ENCODE measurements around the gene DPP9.
"Not testable (repeated sequence)": the region's sequence is repeated elsewhere in the genome, so short reads cannot be mapped to it uniquely, and the experiment has no call there.

The DPP9 gene

GRCh38 chr19:4687396-4687795, 36.2 kb downstream of the DPP9 start:
- DNase-seq (ENCODE audit: low read depth) = no peak

DNA sequence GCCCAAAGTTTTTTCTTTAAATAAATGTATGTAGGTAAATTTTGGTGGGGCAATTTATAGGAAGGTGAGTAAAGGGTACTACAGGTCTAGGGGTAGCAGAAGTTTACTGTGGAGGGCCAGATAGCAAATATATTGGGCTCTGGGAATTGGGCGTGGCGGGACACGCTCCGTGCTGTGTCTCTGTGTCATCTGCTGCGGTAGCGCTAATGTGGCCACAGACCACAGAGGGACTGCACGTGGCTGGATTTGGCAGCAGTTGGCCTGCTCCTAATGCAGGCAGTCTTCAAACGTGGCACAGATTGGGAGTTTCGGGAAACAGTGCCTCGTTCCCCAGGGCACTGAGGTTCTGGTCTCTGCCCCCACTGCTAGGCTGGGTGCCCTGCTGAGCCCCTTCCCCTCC, 36.9 kb downstream of the DPP9 start:
- DNase-seq (ENCODE audit: low read depth) = no peak

DNA sequence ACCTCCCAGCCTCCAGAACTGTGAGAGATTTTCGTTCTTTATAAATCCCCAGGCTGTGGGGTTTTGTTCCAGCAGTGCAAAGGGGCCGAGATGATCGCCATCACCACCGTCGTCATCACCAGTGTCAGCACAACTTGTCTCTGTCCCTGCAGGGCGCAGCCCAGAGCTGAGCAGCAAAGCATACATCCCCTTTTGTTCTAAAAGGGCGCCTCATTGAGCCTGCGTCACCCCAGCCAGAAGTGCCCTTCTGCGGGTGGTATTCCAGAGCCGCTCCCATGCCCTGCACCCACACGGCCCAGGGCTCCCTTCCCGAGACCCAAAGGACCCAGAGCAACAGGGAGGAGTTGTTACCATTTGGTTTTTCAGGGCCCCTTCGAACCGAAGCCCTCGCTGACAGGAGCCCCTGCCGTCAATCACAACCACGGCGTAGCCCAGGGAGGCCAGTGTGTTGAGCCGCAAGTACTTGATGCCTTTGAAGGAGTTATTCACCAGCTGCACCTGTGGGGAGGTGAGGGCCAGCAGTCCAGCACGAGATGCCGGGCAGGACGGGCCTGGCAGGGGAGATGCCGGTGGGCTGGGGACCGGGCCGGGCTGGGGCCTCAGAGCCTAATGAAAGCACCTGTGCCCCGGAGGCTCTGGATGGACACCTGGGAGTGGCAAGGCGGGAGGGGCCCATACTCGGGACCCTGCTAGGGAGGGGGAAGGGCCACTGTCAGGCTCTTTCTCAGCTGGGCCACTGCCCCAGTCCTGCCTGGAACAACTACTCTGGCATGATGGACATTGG, 39.1 kb downstream of the DPP9 start:
- no peak for DNase-seq (ENCODE audit: low read depth)

GRCh38 chr19:4682417-4683200, 41.0 kb downstream of the DPP9 start:
- no peak for DNase-seq (ENCODE audit: low read depth)

- DNase-seq (ENCODE audit: low read depth) = not testable (repeated sequence)
Observed at GRCh38 chr19:4680021-4680420, 43.6 kb downstream of the DPP9 start.

DNA sequence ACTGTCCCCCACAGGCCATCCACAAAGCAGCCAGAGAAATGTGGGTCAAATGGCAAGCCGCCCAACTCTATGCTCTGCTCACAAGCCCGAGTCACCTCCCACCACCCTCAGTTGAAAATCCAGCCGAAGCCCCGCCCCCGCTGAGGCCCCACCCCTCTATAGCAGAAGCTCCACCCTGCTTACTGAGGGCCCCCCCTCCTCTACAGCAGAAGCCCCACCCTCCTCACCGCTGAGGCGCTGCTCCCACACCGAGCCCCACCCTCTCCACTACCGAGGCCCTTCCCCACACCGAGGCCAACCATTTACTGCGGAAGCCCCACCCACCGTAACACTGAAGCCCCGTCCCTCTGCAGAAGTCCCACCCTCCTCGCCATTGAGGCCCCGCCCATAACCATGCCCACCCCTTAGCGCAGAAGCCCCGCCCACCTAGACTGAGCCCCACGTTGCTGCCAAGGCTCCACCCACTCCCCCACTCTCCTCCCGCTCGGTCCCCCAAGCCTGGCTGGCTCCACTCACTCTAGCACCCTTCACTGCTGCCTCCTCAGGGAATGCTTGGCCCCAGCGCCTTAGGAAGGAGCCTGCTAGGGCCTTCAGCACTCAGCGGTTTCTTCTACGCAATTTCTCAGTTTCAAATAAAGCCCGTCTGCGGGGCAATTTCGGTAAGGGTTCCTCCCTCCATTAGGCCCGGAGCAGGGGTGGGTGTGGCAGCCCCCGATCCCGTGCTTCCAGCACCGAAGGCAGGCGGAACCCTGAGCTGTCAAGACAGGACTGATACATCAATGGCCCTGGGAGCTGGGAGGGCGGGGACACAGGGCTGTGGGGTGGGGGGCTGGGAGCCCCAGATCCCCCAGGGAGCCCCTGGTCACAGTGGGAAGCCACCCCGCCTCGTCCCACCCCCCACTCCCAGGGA, 44.5 kb downstream of the DPP9 start:
- no peak for DNase-seq (ENCODE audit: low read depth)

DNA sequence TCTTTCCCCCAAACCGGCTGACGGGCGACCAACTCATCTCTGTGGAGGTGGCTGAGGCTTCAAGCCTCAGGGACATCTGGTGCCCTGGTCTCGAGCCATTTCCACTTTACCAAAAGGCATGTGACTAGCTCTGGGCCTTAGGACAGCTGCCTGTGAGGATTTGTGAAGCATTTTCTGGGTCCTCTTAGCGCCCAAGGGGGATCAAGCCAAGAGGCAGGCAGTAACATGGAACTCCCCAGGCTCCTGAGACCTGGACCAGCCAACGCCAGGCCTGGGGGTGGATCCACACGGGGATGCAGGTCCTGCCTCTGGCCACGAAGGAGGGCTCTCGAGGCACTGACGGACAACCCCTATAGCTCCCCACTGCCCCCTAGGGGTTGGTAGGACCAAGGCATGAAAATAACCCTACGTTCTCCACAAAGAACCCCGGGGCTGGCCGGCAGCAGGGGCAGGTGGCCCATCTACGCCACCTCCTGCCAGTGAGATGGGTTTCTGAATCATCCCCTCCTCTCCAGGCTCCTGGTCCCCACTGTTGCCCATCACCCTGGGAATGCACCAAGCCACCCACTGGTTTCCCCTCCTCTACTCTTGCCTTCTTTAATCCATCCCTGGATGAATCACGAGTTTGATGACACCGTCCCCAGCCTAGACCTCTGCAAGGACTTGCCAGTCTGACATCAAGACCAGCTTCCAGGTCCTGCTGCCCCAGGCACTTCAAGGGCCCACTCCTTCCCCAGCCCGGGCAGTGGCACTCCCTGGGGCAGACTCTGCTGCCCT, 46.5 kb downstream of the DPP9 start:
- no peak for DNase-seq (ENCODE audit: low read depth)

DNA sequence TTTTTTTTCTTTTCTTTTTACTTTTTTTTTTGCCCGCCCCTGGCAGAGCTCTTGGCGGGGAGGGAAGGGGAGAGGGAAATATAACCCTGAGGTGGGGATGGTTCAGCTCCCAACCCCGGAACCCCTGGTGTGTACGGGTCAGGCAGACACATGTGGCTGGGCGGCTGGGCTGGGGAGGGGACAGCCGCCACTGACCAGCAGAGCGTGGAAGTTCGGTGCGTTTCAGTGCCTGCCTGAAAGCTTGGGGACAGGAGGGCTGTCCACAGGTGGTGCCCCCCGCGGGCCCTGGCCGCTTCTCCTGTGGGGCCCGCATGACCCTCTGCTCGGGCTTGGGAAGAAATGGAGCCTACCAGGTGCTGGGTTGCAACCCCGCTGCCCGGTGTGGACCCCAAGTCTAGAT, 48.3 kb downstream of the DPP9 start:
- no peak for DNase-seq (ENCODE audit: low read depth)

DNA sequence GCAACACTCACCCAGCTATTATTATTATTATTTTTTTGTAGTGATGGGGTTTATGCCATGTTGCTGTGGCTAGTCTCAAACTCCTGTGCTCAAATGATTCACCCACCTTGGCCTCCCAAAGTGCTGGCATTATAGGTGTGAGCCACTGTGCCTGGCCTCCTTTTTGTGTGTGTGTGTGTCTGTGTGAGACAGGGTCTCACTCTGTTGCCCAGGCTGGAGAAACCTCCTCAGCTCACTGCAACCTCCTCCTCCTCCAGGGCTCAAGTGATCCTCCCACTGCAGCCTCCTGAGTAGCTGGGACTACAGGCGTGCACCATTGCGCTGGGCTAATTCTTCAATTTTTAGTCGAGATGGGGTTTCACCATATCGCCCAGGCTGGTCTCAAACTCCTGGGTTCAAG, 49.9 kb downstream of the DPP9 start:
- DNase-seq (ENCODE audit: low read depth) = no peak

- no peak for DNase-seq (ENCODE audit: low read depth)
Observed at GRCh38 chr19:4673216-4673615, 50.4 kb downstream of the DPP9 start.

GRCh38 chr19:4671185-4671851, 52.3 kb downstream of the DPP9 start:
- no peak for DNase-seq (ENCODE audit: low read depth)

DNA sequence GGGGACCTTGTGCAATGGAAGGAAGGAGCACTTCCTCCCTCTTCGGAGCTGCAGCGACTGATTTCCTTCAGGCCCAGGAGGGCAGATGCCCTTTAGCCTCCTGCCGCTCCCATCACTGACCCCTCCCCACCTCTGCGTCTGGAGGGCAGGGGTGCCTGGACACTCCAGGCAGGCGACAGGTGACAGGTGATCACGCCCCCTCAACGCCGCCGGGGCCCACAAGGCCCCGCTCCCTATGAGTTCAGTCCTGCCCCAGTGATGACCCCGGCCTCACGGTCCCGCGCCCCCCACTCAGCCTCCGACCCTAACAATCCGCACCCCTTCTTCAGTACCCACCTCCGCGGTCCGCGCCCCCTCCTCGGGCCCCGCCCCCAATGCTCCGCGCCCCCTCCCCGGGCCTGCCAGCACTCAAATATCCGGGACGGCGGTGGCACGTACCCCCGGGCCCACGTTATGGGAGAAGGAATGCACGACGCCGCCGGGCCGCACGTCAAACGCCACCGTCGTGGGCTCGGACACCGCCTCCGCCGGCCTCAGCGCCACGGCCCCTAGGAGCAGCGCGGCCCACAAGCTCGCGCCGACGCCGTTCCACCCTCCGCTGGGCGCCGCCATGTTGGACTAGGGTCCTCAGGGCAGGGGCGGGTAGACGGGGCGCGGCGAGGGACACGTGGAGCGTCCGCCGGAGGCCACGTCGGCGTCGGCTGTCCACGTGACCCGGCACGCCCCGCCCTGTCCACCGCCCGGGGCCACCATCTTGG, 53.7 kb downstream of the DPP9 start, which contains the start of gene MYDGF:
MYDGF (minus strand) TSS at position 620 of the 758 bp plus-strand sequence; CDS start at position 612, 8 bp downstream.
- DNase-seq (ENCODE audit: low read depth) = peak; percentile 88

DNA sequence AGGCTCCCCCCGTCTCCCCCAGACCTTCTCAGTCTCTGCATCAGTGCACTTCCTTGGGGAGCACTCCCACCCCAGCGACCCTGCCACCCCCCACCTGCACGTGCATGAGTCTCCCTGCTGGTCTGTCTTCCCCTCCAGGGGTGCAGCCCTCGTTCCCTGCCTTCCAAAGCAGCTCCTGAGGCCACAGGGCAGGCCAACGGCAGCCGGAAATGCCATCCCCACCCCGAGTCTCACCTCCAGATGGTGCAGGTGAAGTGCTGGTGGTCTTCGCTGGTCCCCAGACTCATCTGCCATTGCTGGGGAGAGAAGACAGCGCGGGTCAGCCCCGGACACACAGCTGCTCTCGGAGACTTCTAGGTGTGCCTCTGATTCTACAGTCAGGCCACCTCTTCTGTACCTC, 59.0 kb downstream of the DPP9 start:
- no peak for DNase-seq (ENCODE audit: low read depth)

DNA sequence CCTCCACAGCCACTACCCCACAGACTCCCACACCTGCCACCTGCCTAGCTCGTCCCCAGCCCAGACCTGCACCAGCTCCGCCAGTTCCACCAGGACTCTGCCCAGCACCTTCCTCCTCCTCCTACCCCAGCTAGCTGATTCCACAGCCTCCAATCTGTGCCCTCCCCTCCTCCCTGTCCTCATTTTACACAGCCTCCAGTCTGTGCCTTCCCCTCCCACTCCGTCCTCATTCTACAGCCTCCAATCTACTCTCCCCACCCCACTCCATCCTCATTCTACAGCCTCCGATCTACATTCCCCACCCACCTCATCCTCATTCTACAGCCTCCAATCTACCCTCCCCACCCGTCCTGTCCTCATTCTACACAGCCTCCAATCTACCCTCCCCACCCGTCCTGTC, 60.8 kb downstream of the DPP9 start:
- DNase-seq (ENCODE audit: low read depth) = no peak

- no peak for DNase-seq (ENCODE audit: low read depth)
Observed at GRCh38 chr19:4662020-4662695, 61.5 kb downstream of the DPP9 start.

DNA sequence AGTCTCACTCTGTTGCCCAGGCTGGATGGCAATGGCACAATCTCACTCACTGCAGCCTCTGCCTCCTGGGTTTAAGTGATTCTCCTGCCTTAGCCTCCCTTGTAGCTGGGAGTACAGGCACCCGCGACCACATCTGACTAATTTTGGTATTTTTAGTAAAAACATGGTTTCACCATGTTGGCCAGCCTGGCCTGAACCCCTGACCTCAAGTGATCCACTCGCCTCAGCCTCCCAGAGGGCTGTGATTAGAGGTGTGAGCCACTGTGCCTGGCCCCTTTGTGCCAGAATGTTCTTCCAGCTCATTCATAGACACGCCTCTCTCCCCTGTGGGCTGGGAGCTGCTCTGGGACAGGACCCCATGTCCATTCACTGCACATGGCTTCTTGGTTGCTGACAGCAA, 62.6 kb downstream of the DPP9 start:
- no peak for DNase-seq (ENCODE audit: low read depth)

GRCh38 chr19:4660181-4660791, 63.4 kb downstream of the DPP9 start:
- DNase-seq (ENCODE audit: low read depth) = no peak

DNA sequence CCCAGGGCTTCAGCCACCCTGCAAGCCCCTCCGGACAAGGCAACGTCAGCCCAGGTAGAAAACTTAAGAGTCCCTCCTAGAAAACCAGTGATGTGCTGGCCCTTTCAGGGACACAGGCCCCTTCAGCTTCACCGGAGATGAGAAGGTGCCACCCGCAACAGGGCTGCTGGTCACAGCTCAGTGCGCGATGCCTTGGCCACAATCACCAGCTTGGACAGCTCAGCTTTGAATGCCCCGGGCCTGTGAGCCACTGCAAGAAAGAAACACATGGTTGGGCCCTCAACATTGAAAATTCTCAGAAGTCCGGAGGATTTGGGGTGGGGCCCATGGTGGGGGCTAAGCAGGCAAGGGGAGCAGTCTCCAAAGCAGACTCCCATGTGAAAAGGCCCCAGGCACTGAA, 65.8 kb downstream of the DPP9 start:
- DNase-seq (ENCODE audit: low read depth) = no peak

DNA sequence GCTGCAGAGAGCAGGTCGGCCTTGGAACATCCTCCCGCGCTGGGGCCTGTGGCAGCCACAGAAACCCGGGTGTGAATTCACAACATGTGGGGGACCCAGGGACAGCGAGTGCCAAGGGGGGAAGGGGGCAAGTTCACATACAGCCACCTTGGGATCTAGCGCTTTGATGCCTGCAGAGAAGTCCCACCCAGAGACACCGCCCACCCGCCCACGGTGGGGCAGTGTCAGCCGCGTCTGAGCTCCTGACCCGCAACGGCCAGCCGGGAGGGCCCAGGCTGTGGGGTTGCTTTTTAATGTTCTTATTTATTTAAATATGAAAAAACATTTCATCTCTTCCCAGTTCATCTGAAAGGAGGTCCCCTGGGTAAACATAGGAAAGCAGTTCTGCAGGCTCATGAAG, 66.4 kb downstream of the DPP9 start:
- DNase-seq (ENCODE audit: low read depth) = no peak
